OCI-LY1 (cell line): ENCODE results near the gene BBX.
A peak's percentile ranks its signal among the peaks of the same experiment; 100 is the strongest.

Experiments used
- CTCF ChIP-seq: fragments of 200-600 bp; sonication (generic), shearing (Covaris generic); IDR thresholded peaks from 2 replicates; pipeline ENCODE4 v1.5.1; 2017; ENCODE audit warnings: mild to moderate bottlenecking, antibody characterized with exemption, low read length, moderate library complexity, mixed read lengths
- EZH2 ChIP-seq: fragments of 200-600 bp; sonication (generic), shearing (Covaris generic); IDR thresholded peaks from 2 replicates; pipeline ENCODE4 v1.8.0; 2017; ENCODE audit warnings: borderline replicate concordance, mixed run types, mild to moderate bottlenecking, antibody characterized with exemption, low read length, moderate library complexity, mixed read lengths

- peak; percentile 74 for TF ChIP-seq CTCF
- no peak for TF ChIP-seq EZH2
These were observed 229.6 kb downstream of the BBX start for GRCh38 chr3:107752202-107752990.
